GM23338 (cell line): Measurements from ENCODE around the gene RAB11FIP3. TPM values are rescaled to one million over a fixed set of nuclear protein-coding genes. Genes with fewer than 3 reads are reported as not detected.

Source experiments
- ATAC-seq: fragments of 200-7000 bp; cut with Tn5 transposase; 3 replicates; pipeline ENCODE4 v1.9.1; 2020
- DNase-seq: peaks from one replicate; pipeline ENCODE4 v3.0.0-alpha.2; 2015; ENCODE audit warnings: low spot score
- H2AFZ ChIP-seq: fragments of 200-600 bp; sonication (generic); 2 replicates; pipeline ENCODE4 v1.8.0; 2016; ENCODE audit warnings: antibody characterized with exemption, mild to moderate bottlenecking, moderate library complexity
- H3F3A ChIP-seq: fragments of 200-600 bp; sonication (generic); replicated peaks from 2 replicates; pipeline ENCODE4 v1.8.0; 2017; ENCODE audit warnings: antibody characterized with exemption, mixed run types, low read depth
- H3K27ac ChIP-seq: fragments of 200-600 bp; sonication (generic); 2 replicates; pipeline ENCODE4 v1.6.1; 2016; ENCODE audit warnings: low read depth
- H3K27me3 ChIP-seq: fragments of 200-600 bp; sonication (generic); 2 replicates; pipeline ENCODE4 v1.8.0; 2016; ENCODE audit warnings: mild to moderate bottlenecking, mixed run types, moderate library complexity; ENCODE audit not compliant: insufficient read depth
- H3K36me3 ChIP-seq: fragments of 200-600 bp; sonication (generic); 2 replicates; pipeline ENCODE4 v1.8.0; 2016; ENCODE audit warnings: mild to moderate bottlenecking; ENCODE audit not compliant: insufficient read depth
- H3K4me1 ChIP-seq: fragments of 200-600 bp; sonication (generic); 2 replicates; pipeline ENCODE4 v1.8.0; 2016; ENCODE audit warnings: mild to moderate bottlenecking, moderate library complexity; ENCODE audit not compliant: insufficient read depth
- H3K4me2 ChIP-seq: fragments of 200-600 bp; sonication (generic); 2 replicates; pipeline ENCODE4 v1.7.1; 2017; ENCODE audit warnings: mixed run types
- H3K4me3 ChIP-seq: fragments of 200-600 bp; sonication (generic); 2 replicates; pipeline ENCODE4 v1.6.1; 2016; ENCODE audit warnings: mixed run types
- H3K79me2 ChIP-seq: fragments of 200-600 bp; sonication (generic); replicated peaks from 2 replicates; pipeline ENCODE4 v1.8.0; 2017; ENCODE audit warnings: mild to moderate bottlenecking; ENCODE audit not compliant: insufficient read depth
- H3K9me2 ChIP-seq: fragments of 200-600 bp; sonication (generic); 2 replicates; pipeline ENCODE4 v1.8.0; 2017; ENCODE audit not compliant: insufficient read depth
- H4K20me1 ChIP-seq: fragments of 200-600 bp; sonication (generic); replicated peaks from 2 replicates; pipeline ENCODE4 v1.8.0; 2017; ENCODE audit warnings: mild to moderate bottlenecking; ENCODE audit not compliant: insufficient read depth
- H3K27ac Mint-ChIP-seq: 2 replicates; pipeline ENCODE4 v1.8.0; 2020; ENCODE audit warnings: inconsistent platforms, mild to moderate bottlenecking, moderate library complexity, mixed read lengths
- H3K27me3 Mint-ChIP-seq: 3 replicates; pipeline ENCODE4 v1.8.0; 2022; ENCODE audit warnings: low read depth, mild to moderate bottlenecking, moderate library complexity, mixed read lengths, inconsistent platforms; ENCODE audit not compliant: insufficient read depth, poor library complexity
- H3K36me3 Mint-ChIP-seq: 3 replicates; pipeline ENCODE4 v1.8.0; 2021; ENCODE audit warnings: low read depth, mild to moderate bottlenecking, inconsistent platforms, moderate library complexity, mixed read lengths
- H3K4me1 Mint-ChIP-seq: 3 replicates; pipeline ENCODE4 v1.8.0; 2020; ENCODE audit warnings: mild to moderate bottlenecking, inconsistent platforms, mixed read lengths
- H3K4me3 Mint-ChIP-seq: 3 replicates; pipeline ENCODE4 v1.8.0; 2021; ENCODE audit warnings: moderate library complexity, mild to moderate bottlenecking, inconsistent platforms, mixed read lengths
- H3K9me3 Mint-ChIP-seq: 3 replicates; pipeline ENCODE4 v1.8.0; 2020; ENCODE audit warnings: moderate library complexity, mild to moderate bottlenecking, inconsistent platforms, mixed read lengths
- CREB1 ChIP-seq: fragments of 250-450 bp; sonication (Bioruptor Pico); IDR thresholded peaks from 2 replicates; pipeline ENCODE4 v1.5.0; 2020; ENCODE audit warnings: low read depth, mild to moderate bottlenecking, moderate library complexity
- EZH2 ChIP-seq: fragments of 200-600 bp; sonication (generic); IDR thresholded peaks from one replicate; pipeline ENCODE4 v1.8.0; 2017; ENCODE audit warnings: antibody characterized with exemption, mild to moderate bottlenecking, low read depth; ENCODE audit not compliant: unreplicated experiment
- EZH2phosphoT487 ChIP-seq: fragments of 200-600 bp; sonication (generic); IDR thresholded peaks from one replicate; pipeline ENCODE4 v1.8.1; 2018; ENCODE audit warnings: antibody characterized with exemption; ENCODE audit not compliant: unreplicated experiment
- JUNB ChIP-seq: IDR thresholded peaks from one replicate; pipeline ENCODE4 v1.6.1; 2016; ENCODE audit warnings: antibody characterized with exemption; ENCODE audit not compliant: unreplicated experiment
- NANOG ChIP-seq: IDR thresholded peaks from 2 replicates; pipeline ENCODE4 v1.6.1; 2016; ENCODE audit warnings: antibody characterized with exemption, borderline replicate concordance
- POLR2AphosphoS5 ChIP-seq: IDR thresholded peaks from 2 replicates; pipeline ENCODE4 v1.6.1; 2016; ENCODE audit warnings: antibody characterized with exemption, low read depth
- STAT1 ChIP-seq: IDR thresholded peaks from one replicate; pipeline ENCODE4 v1.6.1; 2016; ENCODE audit warnings: antibody characterized with exemption; ENCODE audit not compliant: unreplicated experiment
- ZNF114 ChIP-seq: fragments of 250-450 bp; sonication (Bioruptor Pico); IDR thresholded peaks from 2 replicates; pipeline ENCODE4 v1.5.0; 2020; ENCODE audit warnings: mild to moderate bottlenecking, moderate library complexity
- ZNF331 ChIP-seq: fragments of 250-450 bp; sonication (Bioruptor Pico); IDR thresholded peaks from 2 replicates; pipeline ENCODE4 v1.5.0; 2020; ENCODE audit warnings: low read depth, mild to moderate bottlenecking, moderate library complexity
- polyA plus RNA-seq: library from polyadenylated mRNA; unstranded; fragments of >200 nt; fragmentation: Nextera tagmentation; extraction: Ambion mirVana; gene quantifications from 2 replicates; pipeline ENCODE4 v1.2.1, GENCODE V29; 2016
- total RNA-seq: library from RNA; depleted of rRNA; stranded (reverse); fragments of >200 nt; shearing (Covaris generic); gene quantifications from 2 replicates; pipeline ENCODE4 v1.2.3, GENCODE V29; 2014
- TF ChIP-seq, protein P1 (sequence below): fragments of 250-450 bp; sonication (Bioruptor Pico); IDR thresholded peaks from 2 replicates; pipeline ENCODE4 v1.5.0; 2020; ENCODE audit warnings: mild to moderate bottlenecking, moderate library complexity
- TF ChIP-seq, protein P2 (sequence below): IDR thresholded peaks from one replicate; pipeline ENCODE4 v1.6.1; 2018; ENCODE audit warnings: antibody characterized with exemption; ENCODE audit not compliant: unreplicated experiment
- TF ChIP-seq, protein P3 (sequence below): IDR thresholded peaks from 2 replicates; pipeline ENCODE4 v1.6.1; 2016; ENCODE audit warnings: antibody characterized with exemption
- TF ChIP-seq, protein P4 (sequence below), 2 experiments: fragments of 200-600 bp in 1 of 2; sonication (generic) in 1 of 2; conservative IDR thresholded peaks; 2 replicates each; pipeline versions ENCODE4 v1.5.1 to v1.6.1; 2016 to 2017; ENCODE audit warnings: antibody characterized with exemption in 2 of 2, low read depth in 2 of 2, mild to moderate bottlenecking in 2 of 2, moderate library complexity in 1 of 2

Gene RAB11FIP3
- total and polyA plus RNA-seq, 2 experiments from 2014 or later, result 3.2 to 29.2 TPM

DNA sequence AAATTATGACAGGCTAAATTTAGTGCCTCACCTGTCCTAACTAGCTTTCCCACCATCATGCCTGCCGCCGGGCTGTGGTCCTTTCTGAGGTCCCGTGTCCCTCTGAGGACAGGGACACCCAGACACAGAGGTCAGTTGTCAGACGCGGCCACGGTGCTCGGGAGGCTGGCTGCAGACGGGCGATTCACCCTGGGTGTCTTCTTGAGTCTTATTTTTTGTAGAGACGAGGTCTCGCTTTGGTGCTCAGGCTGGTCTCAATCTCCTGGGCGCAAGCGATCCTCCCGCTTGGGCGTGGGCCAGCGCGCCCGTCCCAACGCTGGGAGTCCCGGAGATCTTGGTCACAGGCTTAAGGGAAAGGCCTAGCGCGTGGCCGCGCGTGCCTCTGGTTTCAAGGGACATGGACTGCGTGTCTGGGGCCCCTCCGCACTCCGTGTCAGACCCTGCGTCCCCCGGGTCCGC lies 797 bp upstream of the RAB11FIP3 start:
- Mint-ChIP-seq H3K27me3 (peaks cover 48% of the 10 kb centered on the region), H3K36me3 (peaks cover 9% of the 10 kb centered on the region), H3K4me3 (peak overlapping the region; percentile 67), H3K9me3 (0 out of 3 replicates have a peak, but pooled peaks cover 4% of the 10 kb centered on the region), H3K4me1 (peaks cover 11% of the 10 kb centered on the region), H3K27ac (no peak overlapping the region)
- H4K20me1 ChIP-seq, result peaks cover 19% of the 10 kb centered on the region
- TF ChIP-seq ZNF331 (CRISPR knock-in tag) (no peak), STAT1 (no peak), EZH2 (no peak), EZH2phosphoT487 (no peak), NANOG (no peak), CREB1 (CRISPR knock-in tag) (no peak), ZNF114 (no peak), POLR2AphosphoS5 (no peak), JUNB (no peak)
- TF ChIP-seq, protein P1, sequence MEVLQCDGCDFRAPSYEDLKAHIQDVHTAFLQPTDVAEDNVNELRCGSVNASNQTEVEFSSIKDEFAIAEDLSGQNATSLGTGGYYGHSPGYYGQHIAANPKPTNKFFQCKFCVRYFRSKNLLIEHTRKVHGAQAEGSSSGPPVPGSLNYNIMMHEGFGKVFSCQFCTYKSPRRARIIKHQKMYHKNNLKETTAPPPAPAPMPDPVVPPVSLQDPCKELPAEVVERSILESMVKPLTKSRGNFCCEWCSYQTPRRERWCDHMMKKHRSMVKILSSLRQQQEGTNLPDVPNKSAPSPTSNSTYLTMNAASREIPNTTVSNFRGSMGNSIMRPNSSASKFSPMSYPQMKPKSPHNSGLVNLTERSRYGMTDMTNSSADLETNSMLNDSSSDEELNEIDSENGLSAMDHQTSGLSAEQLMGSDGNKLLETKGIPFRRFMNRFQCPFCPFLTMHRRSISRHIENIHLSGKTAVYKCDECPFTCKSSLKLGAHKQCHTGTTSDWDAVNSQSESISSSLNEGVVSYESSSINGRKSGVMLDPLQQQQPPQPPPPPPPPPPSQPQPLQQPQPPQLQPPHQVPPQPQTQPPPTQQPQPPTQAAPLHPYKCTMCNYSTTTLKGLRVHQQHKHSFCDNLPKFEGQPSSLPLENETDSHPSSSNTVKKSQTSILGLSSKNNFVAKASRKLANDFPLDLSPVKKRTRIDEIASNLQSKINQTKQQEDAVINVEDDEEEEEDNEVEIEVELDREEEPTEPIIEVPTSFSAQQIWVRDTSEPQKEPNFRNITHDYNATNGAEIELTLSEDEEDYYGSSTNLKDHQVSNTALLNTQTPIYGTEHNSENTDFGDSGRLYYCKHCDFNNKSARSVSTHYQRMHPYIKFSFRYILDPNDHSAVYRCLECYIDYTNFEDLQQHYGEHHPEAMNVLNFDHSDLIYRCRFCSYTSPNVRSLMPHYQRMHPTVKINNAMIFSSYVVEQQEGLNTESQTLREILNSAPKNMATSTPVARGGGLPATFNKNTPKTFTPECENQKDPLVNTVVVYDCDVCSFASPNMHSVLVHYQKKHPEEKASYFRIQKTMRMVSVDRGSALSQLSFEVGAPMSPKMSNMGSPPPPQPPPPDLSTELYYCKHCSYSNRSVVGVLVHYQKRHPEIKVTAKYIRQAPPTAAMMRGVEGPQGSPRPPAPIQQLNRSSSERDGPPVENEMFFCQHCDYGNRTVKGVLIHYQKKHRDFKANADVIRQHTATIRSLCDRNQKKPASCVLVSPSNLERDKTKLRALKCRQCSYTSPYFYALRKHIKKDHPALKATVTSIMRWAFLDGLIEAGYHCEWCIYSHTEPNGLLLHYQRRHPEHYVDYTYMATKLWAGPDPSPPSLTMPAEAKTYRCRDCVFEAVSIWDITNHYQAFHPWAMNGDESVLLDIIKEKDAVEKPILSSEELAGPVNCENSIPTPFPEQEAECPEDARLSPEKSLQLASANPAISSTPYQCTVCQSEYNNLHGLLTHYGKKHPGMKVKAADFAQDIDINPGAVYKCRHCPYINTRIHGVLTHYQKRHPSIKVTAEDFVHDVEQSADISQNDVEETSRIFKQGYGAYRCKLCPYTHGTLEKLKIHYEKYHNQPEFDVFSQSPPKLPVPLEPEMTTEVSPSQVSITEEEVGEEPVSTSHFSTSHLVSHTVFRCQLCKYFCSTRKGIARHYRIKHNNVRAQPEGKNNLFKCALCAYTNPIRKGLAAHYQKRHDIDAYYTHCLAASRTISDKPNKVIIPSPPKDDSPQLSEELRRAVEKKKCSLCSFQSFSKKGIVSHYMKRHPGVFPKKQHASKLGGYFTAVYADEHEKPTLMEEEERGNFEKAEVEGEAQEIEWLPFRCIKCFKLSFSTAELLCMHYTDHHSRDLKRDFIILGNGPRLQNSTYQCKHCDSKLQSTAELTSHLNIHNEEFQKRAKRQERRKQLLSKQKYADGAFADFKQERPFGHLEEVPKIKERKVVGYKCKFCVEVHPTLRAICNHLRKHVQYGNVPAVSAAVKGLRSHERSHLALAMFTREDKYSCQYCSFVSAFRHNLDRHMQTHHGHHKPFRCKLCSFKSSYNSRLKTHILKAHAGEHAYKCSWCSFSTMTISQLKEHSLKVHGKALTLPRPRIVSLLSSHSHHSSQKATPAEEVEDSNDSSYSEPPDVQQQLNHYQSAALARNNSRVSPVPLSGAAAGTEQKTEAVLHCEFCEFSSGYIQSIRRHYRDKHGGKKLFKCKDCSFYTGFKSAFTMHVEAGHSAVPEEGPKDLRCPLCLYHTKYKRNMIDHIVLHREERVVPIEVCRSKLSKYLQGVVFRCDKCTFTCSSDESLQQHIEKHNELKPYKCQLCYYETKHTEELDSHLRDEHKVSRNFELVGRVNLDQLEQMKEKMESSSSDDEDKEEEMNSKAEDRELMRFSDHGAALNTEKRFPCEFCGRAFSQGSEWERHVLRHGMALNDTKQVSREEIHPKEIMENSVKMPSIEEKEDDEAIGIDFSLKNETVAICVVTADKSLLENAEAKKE (CRISPR knock-in tag), result no peak
- TF ChIP-seq, protein P2, sequence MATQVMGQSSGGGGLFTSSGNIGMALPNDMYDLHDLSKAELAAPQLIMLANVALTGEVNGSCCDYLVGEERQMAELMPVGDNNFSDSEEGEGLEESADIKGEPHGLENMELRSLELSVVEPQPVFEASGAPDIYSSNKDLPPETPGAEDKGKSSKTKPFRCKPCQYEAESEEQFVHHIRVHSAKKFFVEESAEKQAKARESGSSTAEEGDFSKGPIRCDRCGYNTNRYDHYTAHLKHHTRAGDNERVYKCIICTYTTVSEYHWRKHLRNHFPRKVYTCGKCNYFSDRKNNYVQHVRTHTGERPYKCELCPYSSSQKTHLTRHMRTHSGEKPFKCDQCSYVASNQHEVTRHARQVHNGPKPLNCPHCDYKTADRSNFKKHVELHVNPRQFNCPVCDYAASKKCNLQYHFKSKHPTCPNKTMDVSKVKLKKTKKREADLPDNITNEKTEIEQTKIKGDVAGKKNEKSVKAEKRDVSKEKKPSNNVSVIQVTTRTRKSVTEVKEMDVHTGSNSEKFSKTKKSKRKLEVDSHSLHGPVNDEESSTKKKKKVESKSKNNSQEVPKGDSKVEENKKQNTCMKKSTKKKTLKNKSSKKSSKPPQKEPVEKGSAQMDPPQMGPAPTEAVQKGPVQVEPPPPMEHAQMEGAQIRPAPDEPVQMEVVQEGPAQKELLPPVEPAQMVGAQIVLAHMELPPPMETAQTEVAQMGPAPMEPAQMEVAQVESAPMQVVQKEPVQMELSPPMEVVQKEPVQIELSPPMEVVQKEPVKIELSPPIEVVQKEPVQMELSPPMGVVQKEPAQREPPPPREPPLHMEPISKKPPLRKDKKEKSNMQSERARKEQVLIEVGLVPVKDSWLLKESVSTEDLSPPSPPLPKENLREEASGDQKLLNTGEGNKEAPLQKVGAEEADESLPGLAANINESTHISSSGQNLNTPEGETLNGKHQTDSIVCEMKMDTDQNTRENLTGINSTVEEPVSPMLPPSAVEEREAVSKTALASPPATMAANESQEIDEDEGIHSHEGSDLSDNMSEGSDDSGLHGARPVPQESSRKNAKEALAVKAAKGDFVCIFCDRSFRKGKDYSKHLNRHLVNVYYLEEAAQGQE, result no peak
- TF ChIP-seq, protein P3, sequence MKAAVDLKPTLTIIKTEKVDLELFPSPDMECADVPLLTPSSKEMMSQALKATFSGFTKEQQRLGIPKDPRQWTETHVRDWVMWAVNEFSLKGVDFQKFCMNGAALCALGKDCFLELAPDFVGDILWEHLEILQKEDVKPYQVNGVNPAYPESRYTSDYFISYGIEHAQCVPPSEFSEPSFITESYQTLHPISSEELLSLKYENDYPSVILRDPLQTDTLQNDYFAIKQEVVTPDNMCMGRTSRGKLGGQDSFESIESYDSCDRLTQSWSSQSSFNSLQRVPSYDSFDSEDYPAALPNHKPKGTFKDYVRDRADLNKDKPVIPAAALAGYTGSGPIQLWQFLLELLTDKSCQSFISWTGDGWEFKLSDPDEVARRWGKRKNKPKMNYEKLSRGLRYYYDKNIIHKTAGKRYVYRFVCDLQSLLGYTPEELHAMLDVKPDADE, result no peak
- TF ChIP-seq, protein P4, sequence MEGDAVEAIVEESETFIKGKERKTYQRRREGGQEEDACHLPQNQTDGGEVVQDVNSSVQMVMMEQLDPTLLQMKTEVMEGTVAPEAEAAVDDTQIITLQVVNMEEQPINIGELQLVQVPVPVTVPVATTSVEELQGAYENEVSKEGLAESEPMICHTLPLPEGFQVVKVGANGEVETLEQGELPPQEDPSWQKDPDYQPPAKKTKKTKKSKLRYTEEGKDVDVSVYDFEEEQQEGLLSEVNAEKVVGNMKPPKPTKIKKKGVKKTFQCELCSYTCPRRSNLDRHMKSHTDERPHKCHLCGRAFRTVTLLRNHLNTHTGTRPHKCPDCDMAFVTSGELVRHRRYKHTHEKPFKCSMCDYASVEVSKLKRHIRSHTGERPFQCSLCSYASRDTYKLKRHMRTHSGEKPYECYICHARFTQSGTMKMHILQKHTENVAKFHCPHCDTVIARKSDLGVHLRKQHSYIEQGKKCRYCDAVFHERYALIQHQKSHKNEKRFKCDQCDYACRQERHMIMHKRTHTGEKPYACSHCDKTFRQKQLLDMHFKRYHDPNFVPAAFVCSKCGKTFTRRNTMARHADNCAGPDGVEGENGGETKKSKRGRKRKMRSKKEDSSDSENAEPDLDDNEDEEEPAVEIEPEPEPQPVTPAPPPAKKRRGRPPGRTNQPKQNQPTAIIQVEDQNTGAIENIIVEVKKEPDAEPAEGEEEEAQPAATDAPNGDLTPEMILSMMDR (conservative IDR thresholded peaks at IDR 0.05; ENCODE audit: low read depth in 2 of 2), result no peak
- DNase-seq, result no peak
- H3K27me3 ChIP-seq, result peaks cover 43% of the 10 kb centered on the region
- H2AFZ ChIP-seq, result peak overlapping the region; percentile 100
- H3F3A ChIP-seq, result peaks cover 9% of the 10 kb centered on the region; the same call in 1 of the 2 replicates
- no peaks in the 10 kb centered on the region for H3K36me3 ChIP-seq
- H3K79me2 ChIP-seq, result peaks cover 31% of the 10 kb centered on the region
- H3K9me2 ChIP-seq, result no peaks in the 10 kb centered on the region
- H3K4me2 ChIP-seq, result peak overlapping the region; percentile 94
- peaks cover 8% of the 10 kb centered on the region for H3K4me1 ChIP-seq
- peak overlapping the region; percentile 77 for H3K4me3 ChIP-seq
- peak; percentile 46 for ATAC-seq
- H3K27ac ChIP-seq, result no peak overlapping the region
